GM12892 (cell line): ENCODE measurements around the gene TMED5.

ENCODE experiments used
- POLR2AphosphoS5 ChIP-seq: IDR thresholded peaks from 2 replicates; pipeline ENCODE4 v1.6.1; 2011; ENCODE audit warnings: low read depth, low read length, control low read depth
- TAF1 ChIP-seq: IDR thresholded peaks from 2 replicates; pipeline ENCODE4 v1.6.1; 2011; ENCODE audit warnings: low read depth, mild to moderate bottlenecking, control low read depth, low read length, borderline replicate concordance

DNA sequence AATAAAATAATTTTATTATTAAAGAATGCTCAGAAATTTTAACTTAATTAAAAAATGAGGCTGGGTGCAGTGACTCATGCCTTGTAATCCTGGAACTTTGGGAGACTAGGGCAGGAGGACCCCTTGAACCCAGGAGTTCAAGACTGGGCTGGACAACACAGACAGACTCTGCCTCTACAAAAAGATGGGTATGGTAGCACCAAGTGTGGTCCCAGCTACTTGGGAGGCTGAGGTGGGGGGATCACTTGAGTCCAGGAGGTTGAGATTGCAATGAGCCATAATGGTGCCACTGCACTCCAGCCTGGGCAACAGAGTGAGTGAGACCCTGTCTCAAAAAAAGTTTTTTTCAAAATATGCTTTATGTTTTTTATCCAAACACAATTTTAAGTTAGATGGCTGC, 25.3 kb downstream of the TMED5 start:
- TF ChIP-seq POLR2AphosphoS5 (no peak), TAF1 (no peak)
